ENCODE measurements around the gene APLP1. TPM values are rescaled to one million over a fixed set of nuclear protein-coding genes. Genes with fewer than 3 reads are reported as not detected.

The APLP1 gene
- total and polyA plus RNA-seq, 5 donors from 2014 or later = not detected

DNA sequence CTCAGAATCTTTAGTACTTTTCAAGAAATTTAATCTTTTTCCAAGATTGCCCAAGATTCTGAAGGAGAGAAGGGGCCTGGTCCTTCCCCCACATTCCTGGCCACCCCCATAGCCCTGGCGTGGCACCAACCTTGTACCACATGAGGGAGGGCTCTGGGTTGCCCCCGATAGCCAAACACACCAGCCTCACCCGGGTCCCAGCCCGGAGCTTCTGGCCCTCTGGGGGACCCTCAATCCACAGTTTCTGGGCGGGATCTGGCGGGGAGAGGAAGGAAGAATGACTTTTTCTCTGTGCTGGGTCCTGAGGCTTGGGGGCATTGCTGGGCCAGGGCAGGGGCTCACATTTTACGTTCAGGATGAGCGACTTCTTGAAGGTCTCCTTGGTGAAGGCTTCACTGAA is 20.5 kb upstream of the APLP1 start:
- no peak overlapping the region for H3K4me3 ChIP-seq (ENCODE audit: low read depth, low read length)
- Mint-ChIP-seq H3K36me3 (no peaks in the 10 kb centered on the region), H3K27me3 (peaks cover 68% of the 10 kb centered on the region), H3K9me3 (peaks cover 0 to 4% (median 0%) of the 10 kb centered on the region in 7 donors), H3K27ac (no peak overlapping the region), H3K4me3 (no peak overlapping the region), H3K4me1 (peaks cover 5 to 30% (median 5%) of the 10 kb centered on the region in 4 donors)
- H3K4me1 ChIP-seq (ENCODE audit: control insufficient read depth, insufficient read depth, low read length, poor library complexity, severe bottlenecking) = peaks cover 16% of the 10 kb centered on the region
- H3K27ac ChIP-seq (ENCODE audit: insufficient read depth, low read length, poor library complexity, severe bottlenecking) = no peak overlapping the region
- H3K9me3 ChIP-seq (ENCODE audit: control insufficient read depth in 2 of 2, low read length in 2 of 2) = no peaks in the 10 kb centered on the region
- no peaks in the 10 kb centered on the region for H3K36me3 ChIP-seq (ENCODE audit: control insufficient read depth, insufficient read depth, low read length)
- H3K27me3 ChIP-seq (ENCODE audit: control insufficient read depth, insufficient read depth, low read length) = peaks cover 18% of the 10 kb centered on the region
- no peak for ATAC-seq (ENCODE audit: low read depth in 2 of 2)
- DNase-seq = peak in 1 of 3 donors; percentile 29

DNA sequence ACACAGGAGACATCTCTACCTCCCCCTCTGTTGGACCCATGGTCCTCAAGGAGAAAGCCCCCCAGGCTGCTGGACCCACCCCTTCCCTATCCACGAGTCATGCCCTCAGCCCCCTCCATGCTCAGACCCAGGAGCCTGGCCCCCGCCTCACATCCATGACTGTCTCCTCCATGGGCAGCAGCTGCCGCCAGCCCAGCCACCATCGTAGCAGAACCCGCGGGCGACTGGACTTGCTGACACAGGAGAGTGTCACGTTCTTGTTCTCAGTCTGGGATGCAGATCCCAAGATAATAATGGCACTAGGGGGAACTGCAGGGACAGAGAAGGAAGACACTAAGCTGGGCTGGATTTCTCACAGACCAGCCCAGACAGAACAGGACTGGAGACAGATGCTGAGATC is 19.9 kb upstream of the APLP1 start:
- Histone ChIP-seq H3K4me1 (ENCODE audit: control insufficient read depth, insufficient read depth, low read length, poor library complexity, severe bottlenecking) (peaks cover 16% of the 10 kb centered on the region), H3K27ac (ENCODE audit: insufficient read depth, low read length, poor library complexity, severe bottlenecking) (no peak overlapping the region), H3K9me3 (ENCODE audit: control insufficient read depth in 2 of 2, low read length in 2 of 2) (no peaks in the 10 kb centered on the region), H3K4me3 (ENCODE audit: low read depth, low read length) (no peak overlapping the region), H3K36me3 (ENCODE audit: control insufficient read depth, insufficient read depth, low read length) (no peaks in the 10 kb centered on the region), H3K27me3 (ENCODE audit: control insufficient read depth, insufficient read depth, low read length) (peaks cover 15% of the 10 kb centered on the region)
- Mint-ChIP-seq H3K27me3 (peaks cover 65% of the 10 kb centered on the region), H3K4me3 (no peak overlapping the region), H3K36me3 (no peaks in the 10 kb centered on the region), H3K4me1 (peaks cover 5 to 30% (median 5%) of the 10 kb centered on the region in 4 donors), H3K27ac (no peak overlapping the region), H3K9me3 (peaks cover 0 to 4% (median 0%) of the 10 kb centered on the region in 7 donors)
- ATAC-seq (ENCODE audit: low read depth in 2 of 2) (no peak), DNase-seq (no peak)

DNA sequence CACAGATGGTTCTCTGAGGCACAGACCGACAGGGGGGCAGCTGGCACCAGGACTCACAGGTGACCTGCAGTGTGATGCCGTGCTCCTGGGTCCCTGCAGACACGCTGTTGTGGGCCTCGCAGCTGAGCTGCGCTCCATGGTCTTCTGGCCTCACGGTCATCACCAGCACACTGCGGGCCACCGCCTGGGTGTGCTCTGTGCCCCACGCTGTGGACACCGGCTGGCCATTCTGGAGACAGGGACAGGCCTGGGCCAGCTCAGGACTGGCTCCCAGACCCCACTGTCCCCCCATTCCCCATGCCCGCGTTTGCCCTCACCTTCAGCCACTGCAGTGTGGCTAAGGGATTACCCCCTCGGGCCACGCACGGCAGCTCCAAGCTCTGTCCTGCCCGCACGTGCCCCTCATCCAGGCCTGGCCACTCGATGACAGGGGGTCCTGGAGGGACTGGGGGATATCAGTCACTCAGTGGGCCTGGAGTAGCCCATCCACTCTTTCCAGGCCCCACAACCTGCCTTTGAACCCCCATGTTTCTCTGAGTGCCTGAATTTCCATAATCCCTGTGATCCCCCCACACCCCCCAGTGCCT is 19.4 kb upstream of the APLP1 start:
- ATAC-seq (ENCODE audit: low read depth in 2 of 2) = no peak
- no peak overlapping the region for H3K4me3 ChIP-seq (ENCODE audit: low read depth, low read length)
- no peak overlapping the region for H3K27ac ChIP-seq (ENCODE audit: insufficient read depth, low read length, poor library complexity, severe bottlenecking)
- no peaks in the 10 kb centered on the region for H3K9me3 ChIP-seq (ENCODE audit: control insufficient read depth in 2 of 2, low read length in 2 of 2)
- H3K4me1 ChIP-seq (ENCODE audit: control insufficient read depth, insufficient read depth, low read length, poor library complexity, severe bottlenecking) = peaks cover 14% of the 10 kb centered on the region
- H3K27me3 ChIP-seq (ENCODE audit: control insufficient read depth, insufficient read depth, low read length) = peaks cover 13% of the 10 kb centered on the region
- no peaks in the 10 kb centered on the region for H3K36me3 ChIP-seq (ENCODE audit: control insufficient read depth, insufficient read depth, low read length)
- Mint-ChIP-seq H3K36me3 (no peaks in the 10 kb centered on the region), H3K27me3 (peaks cover 64% of the 10 kb centered on the region), H3K4me3 (peak overlapping the region in 1 of 4 donors; percentile 82), H3K9me3 (peaks cover 0 to 4% (median 0%) of the 10 kb centered on the region in 7 donors), H3K4me1 (peaks cover 5 to 27% (median 5%) of the 10 kb centered on the region in 4 donors), H3K27ac (no peak overlapping the region)
- DNase-seq = no peak

DNA sequence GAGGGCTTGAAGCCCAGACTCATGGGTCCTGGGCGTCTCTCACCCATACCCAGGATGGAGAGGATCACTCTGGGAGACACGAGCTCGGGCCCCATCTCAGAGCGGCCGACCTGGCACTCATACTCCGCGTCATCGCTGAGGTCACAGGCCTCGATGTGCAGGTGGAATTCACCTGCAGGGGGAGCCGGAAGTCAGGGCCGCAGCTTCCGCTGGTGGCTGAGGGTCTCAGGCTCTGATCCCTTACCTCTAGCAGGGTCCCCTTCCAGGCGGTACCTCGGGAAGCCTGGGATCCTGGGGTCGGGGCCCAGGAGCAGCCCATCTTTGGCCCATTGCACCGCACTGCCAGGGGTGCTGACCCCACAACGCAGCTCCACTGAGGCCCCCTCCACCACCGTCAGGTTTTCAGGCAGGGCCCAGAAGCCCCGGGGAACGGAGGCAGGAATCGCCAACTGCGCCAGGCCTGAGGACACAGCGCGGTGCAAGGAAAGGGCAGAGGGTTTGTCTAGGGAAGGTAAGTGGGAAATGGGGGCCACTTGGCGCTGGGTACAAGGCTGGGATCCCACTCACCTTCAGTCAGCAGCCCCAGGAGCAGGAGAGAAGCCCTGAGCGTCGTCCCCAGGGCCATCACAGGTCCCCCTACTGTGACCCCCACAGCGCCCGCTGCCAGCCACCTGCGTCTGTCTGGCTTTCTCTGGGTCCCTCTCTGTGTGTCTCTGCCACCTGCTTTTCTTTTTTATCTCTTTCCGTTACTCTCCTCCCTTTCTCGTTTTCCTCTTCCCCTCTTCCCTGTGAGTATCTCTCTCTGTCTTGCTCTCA is 17.0 kb upstream of the APLP1 start:
- H3K36me3 ChIP-seq (ENCODE audit: control insufficient read depth, insufficient read depth, low read length) = no peaks in the 10 kb centered on the region
- no peaks in the 10 kb centered on the region for H3K9me3 ChIP-seq (ENCODE audit: control insufficient read depth in 2 of 2, low read length in 2 of 2)
- H3K4me3 ChIP-seq (ENCODE audit: low read depth, low read length) = no peak overlapping the region
- no peak overlapping the region for H3K27ac ChIP-seq (ENCODE audit: insufficient read depth, low read length, poor library complexity, severe bottlenecking)
- Mint-ChIP-seq H3K4me3 (no peak overlapping the region), H3K9me3 (peaks cover 0 to 1% (median 0%) of the 10 kb centered on the region in 7 donors), H3K4me1 (peaks cover 0 to 15% (median 0%) of the 10 kb centered on the region in 4 donors), H3K27me3 (peaks cover 64% of the 10 kb centered on the region), H3K27ac (peak overlapping the region in 1 of 3 donors; percentile 26), H3K36me3 (no peaks in the 10 kb centered on the region)
- peak in 1 of 2 donors; percentile 34 for ATAC-seq (ENCODE audit: low read depth in 2 of 2)
- peaks cover 4% of the 10 kb centered on the region for H3K4me1 ChIP-seq (ENCODE audit: control insufficient read depth, insufficient read depth, low read length, poor library complexity, severe bottlenecking)
- peaks cover 4% of the 10 kb centered on the region for H3K27me3 ChIP-seq (ENCODE audit: control insufficient read depth, insufficient read depth, low read length)
- no peak for DNase-seq

DNA sequence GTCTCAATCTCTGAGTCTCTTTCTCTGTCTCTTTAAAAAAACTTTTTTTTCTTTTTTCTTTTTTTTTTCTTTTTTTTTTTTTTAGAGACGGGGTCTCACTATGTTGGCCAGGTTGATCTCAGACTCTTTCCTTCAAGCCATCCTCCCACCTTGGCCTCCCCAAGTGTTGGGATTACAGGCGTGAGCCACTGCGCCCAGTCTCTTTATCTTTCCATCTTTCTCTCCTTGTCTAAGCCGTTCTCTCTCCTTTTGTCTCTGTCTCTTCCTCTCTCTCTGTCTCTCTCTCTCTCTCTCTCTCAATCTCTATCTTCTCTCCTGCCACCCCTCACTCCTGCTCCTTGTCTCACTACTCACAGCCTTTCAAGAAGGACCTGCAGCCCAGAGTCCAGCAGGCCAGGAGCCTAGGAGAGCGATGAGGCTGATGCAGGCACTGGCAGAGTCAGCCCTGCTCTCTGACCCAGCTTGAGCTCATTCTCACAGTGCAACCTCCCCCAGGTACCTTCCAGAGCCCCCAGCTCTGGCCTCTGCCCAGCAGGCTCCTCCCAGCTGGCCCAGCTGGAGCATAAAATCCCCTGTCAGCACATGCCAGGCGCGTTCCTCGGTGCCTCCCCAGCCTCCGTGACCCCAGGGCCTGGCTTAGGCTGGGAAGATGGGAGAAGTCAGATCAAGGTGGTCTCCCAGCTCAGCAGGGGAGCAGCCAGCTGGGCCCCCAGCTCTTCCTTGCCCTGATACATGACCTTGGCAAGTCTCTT is 16.2 kb upstream of the APLP1 start, which contains the start of gene NPHS1:
NPHS1 (minus strand) TSS at position 476 of the 752 bp plus-strand sequence. CDS start 667 bp downstream, outside the sequence.
- no peak for ATAC-seq (ENCODE audit: low read depth in 2 of 2)
- H3K9me3 Mint-ChIP-seq = peaks cover 0 to 1% (median 0%) of the 10 kb centered on the region in 7 donors
- no peaks in the 10 kb centered on the region for H3K9me3 ChIP-seq (ENCODE audit: control insufficient read depth in 2 of 2, low read length in 2 of 2)
- peaks cover 60% of the 10 kb centered on the region for H3K27me3 Mint-ChIP-seq
- H3K4me3 ChIP-seq (ENCODE audit: low read depth, low read length) = no peak within 1 kb of the TSS
- peak within 1 kb of the TSS in 1 of 3 donors; percentile 72 for H3K27ac Mint-ChIP-seq
- H3K27me3 ChIP-seq (ENCODE audit: control insufficient read depth, insufficient read depth, low read length) = no peaks in the 10 kb centered on the region
- no peak within 1 kb of the TSS for H3K27ac ChIP-seq (ENCODE audit: insufficient read depth, low read length, poor library complexity, severe bottlenecking)
- no peak for DNase-seq
- no peaks in the 10 kb centered on the region for H3K36me3 ChIP-seq (ENCODE audit: control insufficient read depth, insufficient read depth, low read length)
- no peaks in the 10 kb centered on the region for H3K36me3 Mint-ChIP-seq
- peaks cover 0 to 16% (median 1%) of the 10 kb centered on the region in 4 donors for H3K4me1 Mint-ChIP-seq
- no peak within 1 kb of the TSS for H3K4me3 Mint-ChIP-seq
- H3K4me1 ChIP-seq (ENCODE audit: control insufficient read depth, insufficient read depth, low read length, poor library complexity, severe bottlenecking) = peaks cover 12% of the 10 kb centered on the region

DNA sequence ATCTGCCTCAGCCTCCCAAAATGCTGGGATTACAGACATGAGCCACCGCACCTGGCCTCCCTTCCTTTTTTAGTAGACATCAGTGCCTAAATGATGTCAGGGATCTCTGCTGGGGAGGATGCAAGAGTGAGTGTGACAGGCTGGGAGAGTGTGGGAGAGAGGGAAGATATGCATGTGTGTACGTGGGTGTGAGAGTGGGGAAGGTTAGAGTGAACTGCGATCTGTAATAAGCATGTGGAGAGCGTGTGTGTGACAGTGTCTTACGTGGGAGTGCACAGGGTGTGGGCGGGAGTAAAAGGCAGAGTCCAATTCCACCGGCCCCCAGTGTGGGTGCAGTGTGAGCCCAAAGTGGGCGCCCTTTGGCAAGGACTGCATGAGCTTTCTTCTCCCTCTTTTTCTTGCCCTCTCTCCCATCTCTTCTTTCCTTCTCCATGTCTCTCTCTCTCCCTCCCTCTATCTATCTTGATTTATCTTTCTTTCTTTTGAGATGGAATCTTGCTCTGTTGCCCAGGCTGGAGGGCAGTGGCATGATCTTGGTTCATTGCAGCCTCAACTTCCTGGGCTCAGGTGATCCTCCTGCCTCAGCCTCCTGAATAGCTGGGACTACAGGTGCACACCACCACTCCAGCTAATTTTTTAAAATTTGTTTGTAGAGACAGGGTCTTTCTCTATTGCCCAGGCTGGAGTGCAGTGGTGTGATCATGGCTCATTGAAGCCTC is 15.2 kb upstream of the APLP1 start:
- Mint-ChIP-seq H3K36me3 (no peaks in the 10 kb centered on the region), H3K9me3 (peaks cover 0 to 1% (median 0%) of the 10 kb centered on the region in 7 donors), H3K4me1 (peaks cover 0 to 22% (median 4%) of the 10 kb centered on the region in 4 donors), H3K27me3 (peaks cover 61% of the 10 kb centered on the region), H3K4me3 (no peak overlapping the region), H3K27ac (peak overlapping the region in 1 of 3 donors; percentile 72)
- H3K27ac ChIP-seq (ENCODE audit: insufficient read depth, low read length, poor library complexity, severe bottlenecking) = no peak overlapping the region
- DNase-seq (no peak), ATAC-seq (ENCODE audit: low read depth in 2 of 2) (no peak)
- no peaks in the 10 kb centered on the region for H3K36me3 ChIP-seq (ENCODE audit: control insufficient read depth, insufficient read depth, low read length)
- peaks cover 13% of the 10 kb centered on the region for H3K4me1 ChIP-seq (ENCODE audit: control insufficient read depth, insufficient read depth, low read length, poor library complexity, severe bottlenecking)
- no peaks in the 10 kb centered on the region for H3K27me3 ChIP-seq (ENCODE audit: control insufficient read depth, insufficient read depth, low read length)
- H3K4me3 ChIP-seq (ENCODE audit: low read depth, low read length) = no peak overlapping the region
- no peaks in the 10 kb centered on the region for H3K9me3 ChIP-seq (ENCODE audit: control insufficient read depth in 2 of 2, low read length in 2 of 2)

DNA sequence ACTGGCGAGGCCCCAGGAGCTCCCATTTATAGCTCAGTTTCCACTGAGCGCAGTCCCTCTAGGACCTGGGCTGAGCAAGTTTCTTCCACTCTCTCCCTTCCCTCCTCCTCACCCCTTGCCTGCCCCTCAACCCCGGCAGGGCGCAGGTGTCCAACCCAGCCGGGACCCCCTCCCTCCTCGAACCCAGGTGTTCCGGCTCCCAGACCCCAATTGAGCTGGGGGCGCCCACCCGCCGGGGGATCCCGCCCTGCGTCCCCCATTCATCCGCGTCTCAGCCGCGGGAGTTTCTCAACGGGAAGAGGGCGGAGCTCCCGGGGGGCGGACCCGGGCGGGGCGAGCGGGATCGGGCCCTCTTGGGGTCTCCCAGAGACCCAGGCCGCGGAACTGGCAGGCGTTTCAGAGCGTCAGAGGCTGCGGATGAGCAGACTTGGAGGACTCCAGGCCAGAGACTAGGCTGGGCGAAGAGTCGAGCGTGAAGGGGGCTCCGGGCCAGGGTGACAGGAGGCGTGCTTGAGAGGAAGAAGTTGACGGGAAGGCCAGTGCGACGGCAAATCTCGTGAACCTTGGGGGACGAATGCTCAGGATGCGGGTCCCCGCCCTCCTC is 11.7 kb upstream of the APLP1 start, which contains the start of gene KIRREL2:
KIRREL2 (plus strand) TSS at position 366 of the 604 bp plus-strand sequence; CDS start at position 575, 209 bp downstream.
- Mint-ChIP-seq H3K4me1 (peaks cover 0 to 22% (median 4%) of the 10 kb centered on the region in 4 donors), H3K27me3 (peaks cover 76% of the 10 kb centered on the region), H3K36me3 (peaks cover 4% of the 10 kb centered on the region), H3K4me3 (peak within 1 kb of the TSS; percentile 55 to 90 (median 81)), H3K27ac (no peak within 1 kb of the TSS), H3K9me3 (peaks cover 0 to 1% (median 0%) of the 10 kb centered on the region in 7 donors)
- peaks cover 5% of the 10 kb centered on the region for H3K27me3 ChIP-seq (ENCODE audit: control insufficient read depth, insufficient read depth, low read length)
- peak within 1 kb of the TSS; percentile 37 for H3K4me3 ChIP-seq (ENCODE audit: low read depth, low read length)
- H3K27ac ChIP-seq (ENCODE audit: insufficient read depth, low read length, poor library complexity, severe bottlenecking) = no peak within 1 kb of the TSS
- ATAC-seq (ENCODE audit: low read depth in 2 of 2) (peak in 1 of 2 donors; percentile 19), DNase-seq (no peak)
- peaks cover 13% of the 10 kb centered on the region for H3K4me1 ChIP-seq (ENCODE audit: control insufficient read depth, insufficient read depth, low read length, poor library complexity, severe bottlenecking)
- no peaks in the 10 kb centered on the region for H3K9me3 ChIP-seq (ENCODE audit: control insufficient read depth in 2 of 2, low read length in 2 of 2)
- no peaks in the 10 kb centered on the region for H3K36me3 ChIP-seq (ENCODE audit: control insufficient read depth, insufficient read depth, low read length)

Measured in CD4-positive, CD25-positive, alpha-beta regulatory T cell (primary cell).